ENCODE data around the gene EGR4. TPM values are rescaled to one million over a fixed set of nuclear protein-coding genes. Genes with fewer than 3 reads are reported as not detected.

EGR4 gene
- total RNA-seq, 4 donors from 2014 or later: not detected

DNA sequence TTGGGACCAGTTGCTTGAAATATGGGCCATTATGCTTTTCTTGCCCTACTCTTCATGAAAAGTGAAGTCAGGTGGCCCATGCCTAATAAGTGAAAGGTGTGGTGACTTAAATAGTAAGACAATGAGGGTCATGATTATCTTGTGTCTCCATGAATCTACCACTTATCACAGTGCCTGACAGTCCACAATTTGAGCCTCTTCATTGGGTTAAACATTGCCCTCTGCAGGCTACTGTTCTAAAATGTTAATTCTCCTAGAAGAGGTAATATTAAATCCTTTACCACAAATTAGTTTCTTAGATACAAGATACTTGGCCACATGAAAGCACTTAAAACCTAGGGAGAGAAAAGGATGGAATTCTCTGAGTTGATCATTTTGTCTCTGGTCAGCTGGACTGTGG, 4.0 kb downstream of the EGR4 start:
- DNase-seq (ENCODE audit: low spot score in 2 of 2): no peak
- H3K4me3 ChIP-seq (ENCODE audit: low read depth, poor library complexity, severe bottlenecking): no peak overlapping the region
- TF ChIP-seq, protein P1, sequence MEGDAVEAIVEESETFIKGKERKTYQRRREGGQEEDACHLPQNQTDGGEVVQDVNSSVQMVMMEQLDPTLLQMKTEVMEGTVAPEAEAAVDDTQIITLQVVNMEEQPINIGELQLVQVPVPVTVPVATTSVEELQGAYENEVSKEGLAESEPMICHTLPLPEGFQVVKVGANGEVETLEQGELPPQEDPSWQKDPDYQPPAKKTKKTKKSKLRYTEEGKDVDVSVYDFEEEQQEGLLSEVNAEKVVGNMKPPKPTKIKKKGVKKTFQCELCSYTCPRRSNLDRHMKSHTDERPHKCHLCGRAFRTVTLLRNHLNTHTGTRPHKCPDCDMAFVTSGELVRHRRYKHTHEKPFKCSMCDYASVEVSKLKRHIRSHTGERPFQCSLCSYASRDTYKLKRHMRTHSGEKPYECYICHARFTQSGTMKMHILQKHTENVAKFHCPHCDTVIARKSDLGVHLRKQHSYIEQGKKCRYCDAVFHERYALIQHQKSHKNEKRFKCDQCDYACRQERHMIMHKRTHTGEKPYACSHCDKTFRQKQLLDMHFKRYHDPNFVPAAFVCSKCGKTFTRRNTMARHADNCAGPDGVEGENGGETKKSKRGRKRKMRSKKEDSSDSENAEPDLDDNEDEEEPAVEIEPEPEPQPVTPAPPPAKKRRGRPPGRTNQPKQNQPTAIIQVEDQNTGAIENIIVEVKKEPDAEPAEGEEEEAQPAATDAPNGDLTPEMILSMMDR (IDR thresholded peaks at IDR 0.05): no peak
- no peak for TF ChIP-seq POLR2A (IDR thresholded peaks at IDR 0.05)
- intact Hi-C loops (cut with DNase I; ENCODE audit: low total_unique reads): no loop called here

DNA sequence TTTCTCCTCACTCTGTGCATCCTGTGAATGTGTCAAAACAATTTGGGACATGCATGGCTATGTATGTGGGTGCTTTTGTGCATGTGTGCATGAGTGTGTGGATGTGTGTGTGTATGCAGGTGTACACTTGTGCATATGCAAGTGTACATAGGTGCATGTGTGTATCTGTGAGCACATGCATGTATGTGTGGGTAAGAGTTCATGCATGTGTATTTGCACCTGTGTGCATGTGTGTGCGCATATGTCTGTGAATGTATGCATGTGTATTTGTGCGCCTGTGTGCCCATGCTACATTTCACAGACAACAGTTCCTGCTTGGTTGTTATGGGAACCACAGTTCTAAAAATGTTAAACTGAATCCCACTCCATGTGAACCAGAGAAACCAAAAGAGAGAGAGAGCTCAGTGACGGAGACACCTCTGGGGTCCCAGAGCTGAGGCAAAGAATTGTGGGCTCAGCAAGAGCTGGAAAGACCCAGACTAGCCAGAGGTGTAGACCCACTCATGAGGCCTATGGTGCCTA, 7.2 kb downstream of the EGR4 start:
- WGBS, 2 donors: 84 to 87% methylated on average over 3 of the region's 3 CpGs
- DNase-seq (ENCODE audit: low spot score in 2 of 2): peak in 1 of 2 donors; percentile 5
- no peak overlapping the region for H3K4me3 ChIP-seq (ENCODE audit: low read depth, poor library complexity, severe bottlenecking)
- TF ChIP-seq POLR2A (IDR thresholded peaks at IDR 0.05): no peak
- TF ChIP-seq, protein P1 (IDR thresholded peaks at IDR 0.05): no peak
- intact Hi-C loops (cut with DNase I; ENCODE audit: low total_unique reads): no loop called here

DNA sequence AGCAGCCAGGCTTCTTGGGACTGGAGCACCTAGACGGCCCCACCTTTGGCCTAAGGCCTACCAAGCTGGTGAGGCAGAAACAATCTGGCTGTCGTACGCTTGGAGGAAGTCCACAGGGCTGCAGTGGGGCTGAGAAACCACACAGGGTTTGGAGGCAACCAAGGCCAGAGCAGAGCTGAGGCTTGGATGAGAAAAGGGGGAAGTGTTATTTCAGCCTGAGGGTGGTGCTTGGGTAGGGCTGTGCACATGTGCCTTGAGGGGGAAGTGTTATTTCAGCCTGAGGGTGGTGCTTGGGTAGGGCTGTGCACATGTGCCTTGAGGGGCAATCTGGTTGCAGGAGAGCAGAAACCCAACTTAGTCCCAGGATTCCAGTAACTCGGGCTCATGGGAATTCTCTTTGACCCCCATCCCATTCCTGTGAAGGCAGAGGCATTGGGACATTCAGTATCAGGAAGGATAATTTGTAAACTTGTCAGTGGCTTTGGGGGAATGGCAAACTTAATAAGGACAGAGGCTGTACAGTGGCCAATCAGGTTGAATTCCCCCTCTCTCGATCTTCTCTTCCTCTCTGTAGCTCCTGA, 8.1 kb downstream of the EGR4 start:
- H3K4me3 ChIP-seq (ENCODE audit: low read depth, poor library complexity, severe bottlenecking): no peak overlapping the region
- WGBS, 2 donors: 34 to 41% methylated on average over 5 of the region's 5 CpGs
- peak in 1 of 2 donors; percentile 81 for DNase-seq (ENCODE audit: low spot score in 2 of 2)
- TF ChIP-seq POLR2A (IDR thresholded peaks at IDR 0.05): no peak
- TF ChIP-seq, protein P1 (IDR thresholded peaks at IDR 0.05): no peak
- intact Hi-C loops (cut with DNase I; ENCODE audit: low total_unique reads): no loop called here

DNA sequence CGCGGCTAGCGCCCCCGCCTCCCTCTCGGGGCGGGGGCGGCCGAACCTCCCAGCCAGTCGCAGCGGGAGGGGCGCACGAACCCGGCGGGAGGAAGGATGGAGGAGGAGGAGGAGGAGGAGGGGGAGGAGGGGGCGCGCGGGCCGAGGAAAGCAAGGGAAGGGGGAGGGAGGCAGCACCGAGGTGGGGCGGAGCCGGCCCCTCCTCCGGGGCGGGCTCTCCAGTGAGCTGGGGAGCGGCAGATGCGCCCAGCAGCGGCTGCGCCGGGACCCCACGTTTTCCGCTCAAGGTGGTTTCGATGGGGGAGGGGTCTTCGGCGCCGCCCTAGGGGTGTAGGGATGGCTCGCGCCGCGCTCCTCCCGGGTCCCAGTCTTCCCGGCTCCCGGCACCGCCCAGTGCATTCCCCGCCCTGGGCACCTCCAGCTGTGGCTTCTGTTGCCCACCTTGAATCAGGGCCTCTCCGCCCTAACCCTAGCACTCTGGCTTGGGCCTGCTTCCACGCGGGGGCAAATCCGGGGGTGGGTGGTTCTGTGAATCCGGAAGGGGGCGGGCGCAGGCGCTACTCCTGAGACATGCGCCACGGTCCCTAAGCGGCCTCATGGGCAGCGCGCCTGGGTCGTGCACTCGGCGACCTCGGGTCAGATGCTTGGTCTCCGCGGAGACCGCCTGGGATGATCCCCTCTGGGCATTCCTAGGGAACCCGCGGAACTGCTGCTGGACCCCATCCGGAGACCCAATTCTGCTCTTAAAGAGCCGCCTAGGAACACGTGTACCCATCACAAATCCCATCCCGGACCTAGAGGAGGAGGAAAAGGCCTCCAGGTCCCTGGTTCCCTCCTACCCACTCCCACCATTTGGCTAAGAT, 8.8 kb downstream of the EGR4 start, which contains the start of gene FBXO41:
Gene FBXO41 (minus strand): TSS at position 183 of the 863 bp plus-strand sequence. CDS start 14,848 bp downstream, outside the sequence.
- no peak for TF ChIP-seq POLR2A (IDR thresholded peaks at IDR 0.05)
- TF ChIP-seq, protein P1 (IDR thresholded peaks at IDR 0.05): no peak
- intact Hi-C loops (cut with DNase I; ENCODE audit: low total_unique reads): no loop called here
- peak within 1 kb of the TSS; percentile 37 for H3K4me3 ChIP-seq (ENCODE audit: low read depth, poor library complexity, severe bottlenecking)
- DNase-seq (ENCODE audit: low spot score in 2 of 2): peak in 1 of 2 donors; percentile 86
- 0 to 2% methylated on average over 11 to 34 of the region's 69 CpGs for WGBS, 2 donors

DNA sequence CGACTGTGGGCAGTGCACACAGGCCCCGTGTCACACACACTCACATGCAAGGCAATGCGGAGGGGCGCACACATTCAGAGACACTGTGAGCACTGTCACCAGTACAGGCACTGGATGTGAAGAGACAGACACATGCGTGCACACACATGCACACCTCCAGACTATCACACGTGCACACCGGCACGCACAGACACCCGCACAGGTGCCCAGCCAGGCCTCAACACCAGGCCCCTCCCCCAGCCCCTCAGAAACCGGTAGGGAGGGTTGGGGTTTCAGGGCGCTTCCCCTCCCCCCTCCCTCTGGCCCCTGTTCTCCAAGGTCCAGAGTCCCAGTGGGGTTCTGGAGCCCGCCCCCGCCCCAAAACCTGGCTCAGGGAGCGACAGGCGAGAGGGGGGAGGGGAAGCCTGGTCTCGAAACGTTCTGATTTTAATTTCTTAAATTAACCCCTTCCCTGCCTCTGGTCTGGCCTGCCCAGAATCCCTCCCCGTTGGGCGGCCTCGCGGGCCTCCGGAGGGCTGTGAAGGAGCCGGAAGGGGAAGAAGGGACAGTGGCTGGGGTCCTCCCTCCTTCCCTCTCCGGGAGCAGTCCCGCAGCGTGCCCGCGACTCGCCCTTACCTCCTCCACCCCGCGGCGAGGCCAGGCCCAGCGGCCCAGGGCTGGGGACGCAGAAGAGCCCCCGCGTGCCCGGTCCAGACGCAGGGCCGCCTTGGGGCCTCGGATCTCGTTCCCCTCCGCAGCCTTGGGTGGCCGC, 9.6 kb downstream of the EGR4 start:
- no peak for TF ChIP-seq POLR2A (IDR thresholded peaks at IDR 0.05)
- TF ChIP-seq, protein P1 (IDR thresholded peaks at IDR 0.05): no peak
- peak overlapping the region; percentile 37 for H3K4me3 ChIP-seq (ENCODE audit: low read depth, poor library complexity, severe bottlenecking)
- intact Hi-C loops (cut with DNase I; ENCODE audit: low total_unique reads): no loop called here
- DNase-seq (ENCODE audit: low spot score in 2 of 2): peak in 1 of 2 donors; percentile 81
- WGBS, 2 donors: 2 to 5% methylated on average over 18 to 34 of the region's 43 CpGs

Data from lower leg skin (tissue), 4 donors.